Measurements from ENCODE around the gene PLEKHO2. TPM values are rescaled to one million over a fixed set of nuclear protein-coding genes. Genes with fewer than 3 reads are reported as not detected.

PLEKHO2 gene
- total RNA-seq, 1 experiment from 2014 or later, result 7.9 TPM

DNA sequence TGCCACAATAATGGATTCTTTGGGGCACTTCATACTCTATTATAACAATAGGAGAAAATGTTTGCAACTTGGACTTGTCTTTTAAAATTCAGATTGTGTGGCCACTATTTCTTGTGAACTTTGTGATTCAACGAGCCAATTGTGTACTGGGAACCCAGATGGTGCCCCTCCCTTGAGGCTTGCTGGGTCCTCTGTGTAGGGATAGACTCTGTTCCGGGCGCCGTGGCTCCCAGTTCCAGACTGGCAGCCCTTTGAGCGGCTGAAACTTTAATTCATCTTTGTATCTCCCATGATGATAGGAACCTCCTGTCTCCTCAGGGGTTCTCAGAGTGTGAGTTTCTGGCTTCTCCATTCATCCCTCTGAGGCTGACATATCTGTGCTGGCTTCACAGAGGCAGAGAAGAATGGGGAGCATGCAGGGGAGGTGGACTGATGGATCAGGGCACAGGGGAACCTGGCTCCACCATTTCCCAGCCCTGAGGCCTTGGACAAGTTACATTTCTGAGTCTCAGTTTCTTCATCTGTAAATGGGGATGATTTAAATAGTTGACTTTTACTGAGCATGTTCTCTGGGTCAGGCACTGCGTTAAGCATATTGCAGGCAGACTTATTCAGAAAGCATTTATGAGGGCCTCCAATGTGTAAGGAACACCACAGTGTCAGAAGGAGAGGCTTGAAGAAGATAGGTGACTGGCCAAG, 54.8 kb downstream of the PLEKHO2 start:
- Histone ChIP-seq H3K9me3 (ENCODE audit: insufficient read depth, low read depth) (no peaks in the 10 kb centered on the region), H3K4me2 (peak overlapping the region; percentile 59; the same call in 1 of the 2 replicates), H3K9me2 (ENCODE audit: insufficient read depth) (no peaks in the 10 kb centered on the region), H3K27me3 (ENCODE audit: insufficient read depth, low read depth) (no peaks in the 10 kb centered on the region), H3F3A (ENCODE audit: insufficient read depth, low read depth) (peaks cover 11% of the 10 kb centered on the region; the same call in 1 of the 2 replicates), H2AFZ (no peak overlapping the region), H3K4me1 (replicated peaks; ENCODE audit: insufficient read depth) (peaks cover 40% of the 10 kb centered on the region), H4K20me1 (ENCODE audit: insufficient read depth) (no peaks in the 10 kb centered on the region), H3K36me3 (ENCODE audit: low read depth) (no peaks in the 10 kb centered on the region), H3K27ac (peak overlapping the region; percentile 74), H3K4me3 (no peak overlapping the region), H3K79me2 (ENCODE audit: low read depth) (no peaks in the 10 kb centered on the region)
- TF ChIP-seq, protein P1, sequence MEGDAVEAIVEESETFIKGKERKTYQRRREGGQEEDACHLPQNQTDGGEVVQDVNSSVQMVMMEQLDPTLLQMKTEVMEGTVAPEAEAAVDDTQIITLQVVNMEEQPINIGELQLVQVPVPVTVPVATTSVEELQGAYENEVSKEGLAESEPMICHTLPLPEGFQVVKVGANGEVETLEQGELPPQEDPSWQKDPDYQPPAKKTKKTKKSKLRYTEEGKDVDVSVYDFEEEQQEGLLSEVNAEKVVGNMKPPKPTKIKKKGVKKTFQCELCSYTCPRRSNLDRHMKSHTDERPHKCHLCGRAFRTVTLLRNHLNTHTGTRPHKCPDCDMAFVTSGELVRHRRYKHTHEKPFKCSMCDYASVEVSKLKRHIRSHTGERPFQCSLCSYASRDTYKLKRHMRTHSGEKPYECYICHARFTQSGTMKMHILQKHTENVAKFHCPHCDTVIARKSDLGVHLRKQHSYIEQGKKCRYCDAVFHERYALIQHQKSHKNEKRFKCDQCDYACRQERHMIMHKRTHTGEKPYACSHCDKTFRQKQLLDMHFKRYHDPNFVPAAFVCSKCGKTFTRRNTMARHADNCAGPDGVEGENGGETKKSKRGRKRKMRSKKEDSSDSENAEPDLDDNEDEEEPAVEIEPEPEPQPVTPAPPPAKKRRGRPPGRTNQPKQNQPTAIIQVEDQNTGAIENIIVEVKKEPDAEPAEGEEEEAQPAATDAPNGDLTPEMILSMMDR (conservative IDR thresholded peaks at IDR 0.05), result no peak
- TF ChIP-seq EZH2 (IDR thresholded peaks at IDR 0.05; ENCODE audit: low read depth), result no peak
- BruUV-seq (replicated peaks), result no TSS peak
- ChIA-PET POLR2A (ENCODE audit: unreplicated experiment) (interaction anchor here (0.7 kb wide), 1 partner anchor 40 kb away, joined by 10 read pairs; no protein-coding TSS in a partner anchor), CTCF (no interaction called here)
- intact Hi-C loops (cut with micrococcal nuclease; ENCODE audit: unreplicated experiment), result no loop called here
- no peak for DNase-seq

DNA sequence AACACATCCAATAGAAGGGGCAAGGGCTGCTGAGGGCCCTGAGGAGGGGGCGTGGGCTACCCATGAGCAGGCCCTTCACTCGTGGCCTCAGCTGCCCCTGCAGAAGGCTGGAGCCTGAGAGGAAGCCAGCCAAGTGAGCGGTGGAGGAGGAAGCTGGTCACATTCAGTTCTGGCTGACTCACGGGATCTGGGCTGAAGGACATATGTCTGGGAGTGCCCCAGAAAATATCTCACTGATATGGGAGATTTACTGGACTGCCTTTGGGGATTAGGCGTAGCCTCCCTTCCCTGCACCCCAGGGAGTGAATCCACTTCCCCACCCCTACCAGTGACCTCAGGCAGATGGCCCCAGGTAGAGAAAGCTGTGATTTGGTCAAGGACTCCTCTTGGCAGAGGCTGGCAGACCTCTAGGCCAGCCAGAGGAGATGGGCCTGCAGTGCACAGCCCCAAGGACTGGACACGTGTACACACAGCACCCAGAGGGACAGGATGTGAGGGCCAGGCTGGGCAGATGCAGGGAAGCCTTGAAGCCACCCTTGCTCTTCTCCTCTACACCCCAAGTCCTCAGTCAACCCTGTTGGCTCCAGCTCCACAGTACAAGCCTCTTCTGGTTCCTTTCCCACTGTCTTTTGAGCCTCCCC, 55.8 kb downstream of the PLEKHO2 start:
- BruUV-seq (replicated peaks), result no TSS peak
- no peaks in the 10 kb centered on the region for H3K79me2 ChIP-seq (ENCODE audit: low read depth)
- no peaks in the 10 kb centered on the region for H3K9me3 ChIP-seq (ENCODE audit: insufficient read depth, low read depth)
- no peaks in the 10 kb centered on the region for H3K9me2 ChIP-seq (ENCODE audit: insufficient read depth)
- H3K4me2 ChIP-seq, result peak overlapping the region; percentile 59
- peak overlapping the region; percentile 74 for H3K27ac ChIP-seq
- ChIA-PET CTCF (interaction anchor here (0.9 kb wide), 1 partner anchor 56 kb away, joined by 3 read pairs; no protein-coding TSS in a partner anchor), POLR2A (ENCODE audit: unreplicated experiment) (interaction anchor here (0.7 kb wide), 1 partner anchor 1348 kb away, joined by 4 read pairs; no protein-coding TSS in a partner anchor)
- no peak overlapping the region for H3K4me3 ChIP-seq
- peaks cover 40% of the 10 kb centered on the region for H3K4me1 ChIP-seq (replicated peaks; ENCODE audit: insufficient read depth)
- 0 out of 2 replicates have a peak overlapping the region, but pooled peaks have one; percentile 42 for H2AFZ ChIP-seq
- H3F3A ChIP-seq (ENCODE audit: insufficient read depth, low read depth), result peaks cover 11% of the 10 kb centered on the region; the same call in 1 of the 2 replicates
- TF ChIP-seq, protein P1 (conservative IDR thresholded peaks at IDR 0.05), result no peak
- no peak for TF ChIP-seq EZH2 (IDR thresholded peaks at IDR 0.05; ENCODE audit: low read depth)
- peak; percentile 62 to 78 for DNase-seq
- no peaks in the 10 kb centered on the region for H3K27me3 ChIP-seq (ENCODE audit: insufficient read depth, low read depth)
- intact Hi-C loops (cut with micrococcal nuclease; ENCODE audit: unreplicated experiment), result no loop called here
- H3K36me3 ChIP-seq (ENCODE audit: low read depth), result no peaks in the 10 kb centered on the region
- no peaks in the 10 kb centered on the region for H4K20me1 ChIP-seq (ENCODE audit: insufficient read depth)

DNA sequence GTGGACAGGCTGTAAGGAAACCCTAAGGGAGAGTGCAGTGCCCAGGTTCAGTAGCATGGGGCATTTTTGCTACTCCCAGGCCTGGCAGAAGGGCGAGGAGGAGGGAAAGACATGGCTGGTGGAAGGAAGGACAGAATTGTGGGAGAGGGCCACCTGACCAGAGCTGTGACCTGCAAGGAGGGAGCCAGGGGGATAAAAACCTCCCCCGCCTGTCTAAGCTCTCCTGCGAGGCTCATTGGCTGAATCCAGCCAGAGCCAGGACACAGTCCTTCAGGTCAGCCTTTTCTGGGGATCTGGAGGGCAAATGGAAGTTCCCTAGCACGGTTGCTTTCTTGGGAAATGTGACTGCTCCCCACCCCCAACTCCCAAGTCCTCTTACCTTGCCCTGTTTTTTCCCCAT, 56.7 kb downstream of the PLEKHO2 start:
- no TSS peak for BruUV-seq (replicated peaks)
- Histone ChIP-seq H3F3A (ENCODE audit: insufficient read depth, low read depth) (peaks cover 9% of the 10 kb centered on the region; the same call in 1 of the 2 replicates), H3K4me1 (replicated peaks; ENCODE audit: insufficient read depth) (peaks cover 38% of the 10 kb centered on the region), H3K9me3 (ENCODE audit: insufficient read depth, low read depth) (no peaks in the 10 kb centered on the region), H3K4me2 (no peak overlapping the region), H3K4me3 (no peak overlapping the region), H3K36me3 (ENCODE audit: low read depth) (no peaks in the 10 kb centered on the region), H3K79me2 (ENCODE audit: low read depth) (no peaks in the 10 kb centered on the region), H3K27ac (no peak overlapping the region), H4K20me1 (ENCODE audit: insufficient read depth) (no peaks in the 10 kb centered on the region), H3K27me3 (ENCODE audit: insufficient read depth, low read depth) (no peaks in the 10 kb centered on the region), H2AFZ (no peak overlapping the region), H3K9me2 (ENCODE audit: insufficient read depth) (no peaks in the 10 kb centered on the region)
- intact Hi-C loops (cut with micrococcal nuclease; ENCODE audit: unreplicated experiment), result no loop called here
- TF ChIP-seq EZH2 (IDR thresholded peaks at IDR 0.05; ENCODE audit: low read depth), result no peak
- TF ChIP-seq, protein P1 (conservative IDR thresholded peaks at IDR 0.05), result no peak
- ChIA-PET CTCF (no interaction called here), POLR2A (ENCODE audit: unreplicated experiment) (no interaction called here)
- no peak for DNase-seq

Measured in PC-9 (cell line).